ENCODE measurements around the gene SLC9B1. TPM values are rescaled to one million over a fixed set of nuclear protein-coding genes. Genes with fewer than 3 reads are reported as not detected.
"Not testable (repeated sequence)": the region's sequence is repeated elsewhere in the genome, so short reads cannot be mapped to it uniquely, and the experiment has no call there.

The SLC9B1 gene
- total RNA-seq, 2 donors from 2014 or later = not detected

DNA sequence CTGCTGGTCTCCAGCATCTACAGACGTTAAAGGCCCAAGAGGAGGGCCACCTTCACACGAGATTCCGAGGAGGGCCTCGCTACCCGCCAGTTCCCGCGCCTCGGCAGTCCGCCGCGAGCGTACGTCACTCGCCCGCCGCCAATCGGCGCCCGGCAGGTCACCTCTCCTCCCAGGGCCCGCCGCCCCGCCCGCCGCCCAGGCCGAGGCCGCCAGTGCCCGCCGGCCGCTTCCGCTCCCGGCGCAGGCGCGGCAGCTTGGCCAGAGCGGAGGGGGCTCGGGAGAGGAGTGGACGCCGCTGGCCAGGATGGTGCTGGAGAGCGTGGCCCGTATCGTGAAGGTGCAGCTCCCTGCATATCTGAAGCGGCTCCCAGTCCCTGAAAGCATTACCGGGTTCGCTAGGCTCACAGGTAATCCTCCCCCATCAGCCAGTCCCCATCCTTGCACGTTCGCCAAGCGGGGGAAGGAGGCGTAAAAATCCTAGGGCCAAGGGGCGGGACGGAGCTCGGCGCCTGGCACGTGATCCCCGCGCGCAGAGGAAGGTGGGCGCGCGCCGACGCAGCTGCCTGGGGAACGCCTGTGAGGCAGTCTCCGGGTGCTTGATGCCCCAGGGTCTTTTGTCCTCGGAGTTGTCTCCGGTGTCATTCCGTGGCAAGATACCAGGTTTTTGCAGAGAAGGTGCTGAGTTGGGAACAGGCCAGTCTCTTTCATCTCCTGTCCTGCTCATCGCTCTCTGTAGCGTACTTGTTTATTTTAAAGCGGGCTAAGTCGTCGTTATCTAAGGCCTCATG, 150.5 kb downstream of the SLC9B1 start, which contains the start of gene CISD2:
Gene CISD2 (plus strand): TSS at position 212 of the 788 bp plus-strand sequence. CDS start 93 bp downstream, at position 305.
- intact Hi-C loops (cut with DNase I) = no loop called here

DNA sequence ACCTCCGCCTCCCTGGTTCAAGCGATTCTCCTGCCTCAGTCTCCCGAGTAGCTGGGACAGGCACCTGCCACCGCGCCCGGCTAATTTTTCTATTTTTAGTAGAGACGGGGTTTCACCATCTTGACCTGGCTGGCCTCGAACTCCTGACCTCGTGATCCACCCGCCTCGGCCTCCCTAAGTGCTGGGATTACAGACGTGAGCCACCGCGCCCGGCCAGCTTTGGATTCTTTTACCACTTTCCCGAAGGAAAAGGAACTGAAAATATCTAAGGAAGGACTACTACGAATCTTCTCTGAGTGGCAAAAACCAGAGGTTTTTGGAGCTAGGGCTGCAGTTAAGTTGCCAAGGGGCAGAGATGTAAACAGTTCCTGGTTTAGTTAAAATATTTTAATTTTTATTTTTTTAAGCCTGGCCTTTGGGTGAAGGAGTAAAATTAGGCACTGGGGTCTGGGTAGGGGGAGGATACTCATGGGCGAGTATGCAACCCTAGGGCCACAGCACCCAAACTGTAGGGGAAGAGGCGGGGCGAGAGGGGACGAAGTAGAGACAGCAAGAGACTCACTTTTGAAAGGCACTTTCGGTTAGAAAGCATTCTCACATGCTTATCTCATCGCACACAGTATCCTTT, 151.2 kb downstream of the SLC9B1 start:
- Histone ChIP-seq H3K27ac (peak overlapping the region; percentile 90 to 99 (median 94)), H3K36me3 (replicated peaks in 1 of 2; ENCODE audit: insufficient read depth in 1 of 2, low read depth in 2 of 2) (no peaks in the 10 kb centered on the region), H3K4me3 (peak overlapping the region; percentile 4 to 73), H3K27me3 (no peaks in the 10 kb centered on the region), H3K4me1 (peaks cover 26% of the 10 kb centered on the region), H3K9me3 (no peaks in the 10 kb centered on the region)
- ATAC-seq = peak; percentile 47
- intact Hi-C loops (cut with DNase I) = no loop called here
- no peak for TF ChIP-seq POLR2A (IDR thresholded peaks at IDR 0.05)
- TF ChIP-seq, protein P1, sequence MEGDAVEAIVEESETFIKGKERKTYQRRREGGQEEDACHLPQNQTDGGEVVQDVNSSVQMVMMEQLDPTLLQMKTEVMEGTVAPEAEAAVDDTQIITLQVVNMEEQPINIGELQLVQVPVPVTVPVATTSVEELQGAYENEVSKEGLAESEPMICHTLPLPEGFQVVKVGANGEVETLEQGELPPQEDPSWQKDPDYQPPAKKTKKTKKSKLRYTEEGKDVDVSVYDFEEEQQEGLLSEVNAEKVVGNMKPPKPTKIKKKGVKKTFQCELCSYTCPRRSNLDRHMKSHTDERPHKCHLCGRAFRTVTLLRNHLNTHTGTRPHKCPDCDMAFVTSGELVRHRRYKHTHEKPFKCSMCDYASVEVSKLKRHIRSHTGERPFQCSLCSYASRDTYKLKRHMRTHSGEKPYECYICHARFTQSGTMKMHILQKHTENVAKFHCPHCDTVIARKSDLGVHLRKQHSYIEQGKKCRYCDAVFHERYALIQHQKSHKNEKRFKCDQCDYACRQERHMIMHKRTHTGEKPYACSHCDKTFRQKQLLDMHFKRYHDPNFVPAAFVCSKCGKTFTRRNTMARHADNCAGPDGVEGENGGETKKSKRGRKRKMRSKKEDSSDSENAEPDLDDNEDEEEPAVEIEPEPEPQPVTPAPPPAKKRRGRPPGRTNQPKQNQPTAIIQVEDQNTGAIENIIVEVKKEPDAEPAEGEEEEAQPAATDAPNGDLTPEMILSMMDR (IDR thresholded peaks at IDR 0.05) = no peak
- DNase-seq = peak in 3 of 4 donors; percentile 10 to 22 (median 19)
- 9 to 10% methylated on average over 23 of the region's 23 CpGs for WGBS, 2 donors

More for the DNA sequence above, 150.5 kb downstream of the SLC9B1 start, which contains the start of gene CISD2:
- peaks cover 26% of the 10 kb centered on the region for H3K4me1 ChIP-seq
- no peaks in the 10 kb centered on the region for H3K27me3 ChIP-seq
- peak within 1 kb of the TSS; percentile 73 to 88 for H3K4me3 ChIP-seq
- H3K27ac ChIP-seq = peak within 1 kb of the TSS; percentile 90 to 99 (median 94)
- ATAC-seq = peak; percentile 97
- no peaks in the 10 kb centered on the region for H3K36me3 ChIP-seq (replicated peaks in 1 of 2; ENCODE audit: insufficient read depth in 1 of 2, low read depth in 2 of 2)
- H3K9me3 ChIP-seq = no peaks in the 10 kb centered on the region
- peak; percentile 91 to 94 (median 92) for DNase-seq
- WGBS, 2 donors = 0 to 1% methylated on average over 10 to 67 of the region's 71 CpGs
- TF ChIP-seq POLR2A (IDR thresholded peaks at IDR 0.05) = peak; percentile 78 to 85 (median 82)
- TF ChIP-seq, protein P1 (IDR thresholded peaks at IDR 0.05) = peak in 4 of 7 experiments; percentile 11 to 29 (median 24)

DNA sequence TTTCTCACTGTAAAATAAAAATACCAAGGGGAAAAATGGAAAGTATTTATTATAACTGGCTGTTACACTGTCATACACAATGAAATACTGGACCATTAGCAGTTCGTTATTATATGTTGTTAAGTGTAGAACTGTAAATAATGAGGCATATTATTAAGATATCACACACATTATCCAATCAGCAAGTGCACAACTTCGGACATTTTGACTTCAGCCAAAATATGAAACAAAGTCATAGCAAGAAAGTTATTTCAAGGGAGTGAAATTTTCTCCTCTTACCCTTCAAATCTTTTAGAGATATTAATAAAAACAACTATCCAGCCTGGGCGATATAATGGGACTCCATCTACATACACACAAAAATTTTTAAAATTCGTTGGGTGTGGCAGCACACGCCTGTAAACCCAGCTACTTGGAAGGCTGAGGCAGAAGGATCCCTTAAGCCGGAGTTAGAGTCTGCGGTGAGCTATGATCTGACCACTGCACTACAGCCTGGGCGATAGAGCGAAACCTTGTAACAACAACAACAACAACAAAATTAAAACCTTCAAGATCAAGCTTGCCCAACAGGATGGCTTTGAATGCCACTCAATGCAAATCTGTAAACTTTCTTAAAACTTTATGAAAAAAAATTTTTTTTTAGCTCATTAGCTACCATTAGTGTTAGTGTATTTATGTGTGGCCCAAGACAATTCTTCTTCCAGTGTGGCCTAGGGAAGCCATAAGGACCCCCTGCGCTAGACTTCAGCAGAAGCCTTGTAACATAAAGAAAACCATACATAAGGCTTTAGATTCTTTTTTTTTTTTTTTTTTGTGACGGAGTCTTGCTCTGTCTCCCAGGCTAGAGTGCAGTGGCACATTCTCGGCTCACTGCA, 152.0 kb downstream of the SLC9B1 start:
- Histone ChIP-seq H3K27me3 (no peaks in the 10 kb centered on the region), H3K9me3 (no peaks in the 10 kb centered on the region), H3K4me1 (peaks cover 26% of the 10 kb centered on the region), H3K27ac (peak overlapping the region in 3 of 4 donors; percentile 90 to 99 (median 91)), H3K36me3 (replicated peaks in 1 of 2; ENCODE audit: insufficient read depth in 1 of 2, low read depth in 2 of 2) (no peaks in the 10 kb centered on the region), H3K4me3 (peak overlapping the region in 1 of 2 donors; percentile 4)
- no peak for ATAC-seq
- WGBS, 2 donors = 75 to 78% methylated on average over 12 of the region's 12 CpGs
- intact Hi-C loops (cut with DNase I) = no loop called here
- DNase-seq = no peak
- TF ChIP-seq, protein P1 (IDR thresholded peaks at IDR 0.05) = no peak
- no peak for TF ChIP-seq POLR2A (IDR thresholded peaks at IDR 0.05)

DNA sequence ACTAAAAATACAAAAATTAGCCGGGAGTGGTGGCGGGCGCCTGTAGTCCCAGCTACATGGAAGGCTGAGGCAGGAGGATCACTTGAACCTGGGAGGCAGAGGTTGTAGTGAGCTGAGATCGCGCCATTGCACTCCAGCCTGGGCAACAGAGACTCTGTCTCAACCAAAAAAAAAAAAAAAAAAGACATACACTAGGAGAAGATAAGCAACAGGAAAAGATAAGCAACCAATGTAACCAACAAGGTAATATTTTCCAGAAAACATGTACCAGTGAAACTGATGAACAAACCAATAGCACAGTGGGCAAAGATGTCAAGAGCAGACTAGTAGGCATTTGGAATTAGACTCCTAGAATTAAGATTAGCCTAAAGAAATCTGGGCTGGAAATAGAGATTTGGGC, 154.2 kb downstream of the SLC9B1 start:
- H3K36me3 ChIP-seq (replicated peaks in 1 of 2; ENCODE audit: insufficient read depth in 1 of 2, low read depth in 2 of 2); ATAC-seq; intact Hi-C loops (cut with DNase I); H3K27me3 ChIP-seq; H3K4me3 ChIP-seq; H3K27ac ChIP-seq; DNase-seq; H3K9me3 ChIP-seq: not testable (repeated sequence)
- H3K4me1 ChIP-seq = peaks cover 15% of the 10 kb centered on the region
- 88 to 95% methylated on average over 5 of the region's 5 CpGs for WGBS, 2 donors

Data from body of pancreas (tissue), 4 donors.